Caco-2 (cell line): Measurements from ENCODE around the gene FAM83E. TPM values are rescaled to one million over a fixed set of nuclear protein-coding genes. Genes with fewer than 3 reads are reported as not detected.
"Not testable (repeated sequence)": the region's sequence is repeated elsewhere in the genome, so short reads cannot be mapped to it uniquely, and the experiment has no call there.

Source experiments
- BruUV-seq: library from RNA; stranded (reverse); fragments of 400-500 nt; replicated peaks from 2 replicates; lab custom pipeline; 2021; lab: Mats Ljungman, UMichigan
- CTCF ChIA-PET: fragments of 300-600 bp; sonication (Branson Sonifier 250); formaldehyde crosslinking; loops from one replicate; lab custom pipeline; 2022; ENCODE audit warnings: antibody characterized with exemption; lab: Charles Lee
- POLR2A ChIA-PET: fragments of 300-600 bp; sonication (Branson Sonifier 250); formaldehyde crosslinking; loops from one replicate; lab custom pipeline; 2022; ENCODE audit warnings: antibody characterized with exemption; lab: Charles Lee
- DNase-seq, 2 experiments: peaks; one replicate each; pipeline versions ENCODE4 v3.0.0 to v3.0.0-alpha.2; 2020 to 2022
- H3K27me3 ChIP-seq: replicated peaks from 2 replicates; pipeline ENCODE4 v1.6.0; 2011; ENCODE audit warnings: low read length; ENCODE audit not compliant: control insufficient read depth, insufficient read depth
- H3K36me3 ChIP-seq: 2 replicates; pipeline ENCODE4 v1.5.1; 2011; ENCODE audit warnings: low read length; ENCODE audit not compliant: control insufficient read depth, insufficient read depth
- H3K4me1 ChIP-seq: fragments of 250-450 bp; sonication (Bioruptor Pico); 2 replicates; pipeline ENCODE4 v1.5.1; 2020; ENCODE audit warnings: mild to moderate bottlenecking
- H3K4me3 ChIP-seq: 2 replicates; pipeline ENCODE4 v1.5.1; 2011; ENCODE audit warnings: low read depth, mild to moderate bottlenecking, control low read depth, low read length
- H3K9me3 ChIP-seq: fragments of 250-450 bp; sonication (Bioruptor Pico); 2 replicates; pipeline ENCODE4 v1.5.1; 2020; ENCODE audit warnings: mild to moderate bottlenecking, moderate library complexity
- H3K27ac Mint-ChIP-seq: one replicate; pipeline ENCODE4 v1.8.0; 2022; ENCODE audit warnings: mixed read lengths; ENCODE audit not compliant: unreplicated experiment
- H3K27me3 Mint-ChIP-seq: one replicate; pipeline ENCODE4 v1.8.0; 2022; ENCODE audit warnings: mixed read lengths; ENCODE audit not compliant: insufficient read depth, unreplicated experiment
- H3K36me3 Mint-ChIP-seq: one replicate; pipeline ENCODE4 v1.8.0; 2022; ENCODE audit warnings: mild to moderate bottlenecking, mixed read lengths; ENCODE audit not compliant: insufficient read depth, unreplicated experiment
- H3K4me1 Mint-ChIP-seq: one replicate; pipeline ENCODE4 v1.8.0; 2022; ENCODE audit warnings: low read depth, mixed read lengths; ENCODE audit not compliant: unreplicated experiment
- H3K4me3 Mint-ChIP-seq: one replicate; pipeline ENCODE4 v1.8.0; 2022; ENCODE audit warnings: mild to moderate bottlenecking, moderate library complexity, mixed read lengths; ENCODE audit not compliant: unreplicated experiment
- H3K9me3 Mint-ChIP-seq: one replicate; pipeline ENCODE4 v1.8.0; 2022; ENCODE audit warnings: mixed read lengths; ENCODE audit not compliant: unreplicated experiment
- CTCF ChIP-seq, 2 experiments: fragments of 200-600 bp in 1 of 2; IDR thresholded peaks; 1 replicate in 1 of 2; 2 replicates in 1 of 2; pipeline versions ENCODE4 v1.5.1 to v1.8.0; 2011 to 2022; ENCODE audit warnings: antibody characterized with exemption in 1 of 2, control low read depth in 1 of 2, inconsistent platforms in 1 of 2, low read depth in 1 of 2, low read length in 1 of 2, mild to moderate bottlenecking in 1 of 2, moderate library complexity in 1 of 2; ENCODE audit not compliant: insufficient read depth in 1 of 2, severe bottlenecking in 1 of 2, unreplicated experiment in 1 of 2
- intact Hi-C: fragments of 100-400 bp; cut with micrococcal nuclease; formaldehyde crosslinking; loops from one replicate; pipeline ENCODE4 v1.10.0; 2022; ENCODE audit not compliant: unreplicated experiment
- total RNA-seq: library from RNA; stranded (reverse); gene quantifications from 2 replicates; pipeline ENCODE4 v1.2.3, GENCODE V29; 2022

FAM83E gene
- total RNA-seq, 1 experiment from 2014 or later, result 6.8 TPM

GRCh38 chr19:48578891-48579290, 36.0 kb downstream of the FAM83E start:
- Mint-ChIP-seq H3K9me3 (no peaks in the 10 kb centered on the region), H3K4me1 (peaks cover 1% of the 10 kb centered on the region), H3K27ac (no peak overlapping the region), H3K4me3 (no peak overlapping the region), H3K27me3 (no peaks in the 10 kb centered on the region), H3K36me3 (peaks cover 8% of the 10 kb centered on the region)
- TF ChIP-seq CTCF (IDR thresholded peaks at IDR 0.05; ENCODE audit: insufficient read depth in 1 of 2, low read depth in 1 of 2, low read length in 1 of 2, severe bottlenecking in 1 of 2, unreplicated experiment in 1 of 2), result no peak
- H3K4me1 ChIP-seq, result peaks cover 10% of the 10 kb centered on the region
- CTCF ChIA-PET, result no interaction called here
- intact Hi-C loops, result no loop called here
- POLR2A ChIA-PET, result no interaction called here
- no peaks in the 10 kb centered on the region for H3K9me3 ChIP-seq
- DNase-seq, result no peak
- no peak overlapping the region for H3K4me3 ChIP-seq
- no peaks in the 10 kb centered on the region for H3K36me3 ChIP-seq
- no TSS peak for BruUV-seq
- no peaks in the 10 kb centered on the region for H3K27me3 ChIP-seq

- H3K4me3 ChIP-seq, H3K9me3 ChIP-seq, DNase-seq, H3K36me3 ChIP-seq, H3K9me3 Mint-ChIP-seq, H3K36me3 Mint-ChIP-seq, H3K27ac Mint-ChIP-seq, POLR2A ChIA-PET, H3K27me3 Mint-ChIP-seq, H3K27me3 ChIP-seq, intact Hi-C loops, H3K4me3 Mint-ChIP-seq, H3K4me1 Mint-ChIP-seq, BruUV-seq: not testable (repeated sequence)
- CTCF ChIA-PET, result interaction anchor here (0.8 kb wide), 1 partner anchor 88 kb away, joined by 3 read pairs; no protein-coding TSS in a partner anchor
- H3K4me1 ChIP-seq, result peaks cover 14% of the 10 kb centered on the region; the same call in 1 of the 2 replicates
Observed at GRCh38 chr19:48577908-48578307, 37.0 kb downstream of the FAM83E start.

GRCh38 chr19:48575931-48576622, 38.8 kb downstream of the FAM83E start:
- H3K27me3 Mint-ChIP-seq, result no peaks in the 10 kb centered on the region
- intact Hi-C loops, result no loop called here
- no peak for TF ChIP-seq CTCF (IDR thresholded peaks at IDR 0.05; ENCODE audit: insufficient read depth in 1 of 2, low read depth in 1 of 2, low read length in 1 of 2, severe bottlenecking in 1 of 2, unreplicated experiment in 1 of 2)
- Histone ChIP-seq H3K27me3 (no peaks in the 10 kb centered on the region), H3K4me3 (no peak overlapping the region), H3K36me3 (no peaks in the 10 kb centered on the region), H3K9me3 (no peaks in the 10 kb centered on the region), H3K4me1 (peaks cover 23% of the 10 kb centered on the region)
- ChIA-PET CTCF (interaction anchor here (1.6 kb wide), 1 partner anchor 33 kb away, joined by 8 read pairs; no protein-coding TSS in a partner anchor), POLR2A (no interaction called here)
- H3K4me3 Mint-ChIP-seq, result no peak overlapping the region
- no peak overlapping the region for H3K27ac Mint-ChIP-seq
- peaks cover 16% of the 10 kb centered on the region for H3K4me1 Mint-ChIP-seq
- H3K36me3 Mint-ChIP-seq, result peaks cover 15% of the 10 kb centered on the region
- no peaks in the 10 kb centered on the region for H3K9me3 Mint-ChIP-seq
- BruUV-seq, result no TSS peak
- no peak for DNase-seq
